ENCODE results near the gene CATSPER3.
"Not testable (repeated sequence)": the region's sequence is repeated elsewhere in the genome, so short reads cannot be mapped to it uniquely, and the experiment has no call there.

CATSPER3 gene

GRCh38 chr5:134968055-134968454 is 348 bp downstream of the CATSPER3 start:
- in situ Hi-C loops (cut with HindIII; ENCODE audit: low sequenced_read_pairs): no loop called here

DNA sequence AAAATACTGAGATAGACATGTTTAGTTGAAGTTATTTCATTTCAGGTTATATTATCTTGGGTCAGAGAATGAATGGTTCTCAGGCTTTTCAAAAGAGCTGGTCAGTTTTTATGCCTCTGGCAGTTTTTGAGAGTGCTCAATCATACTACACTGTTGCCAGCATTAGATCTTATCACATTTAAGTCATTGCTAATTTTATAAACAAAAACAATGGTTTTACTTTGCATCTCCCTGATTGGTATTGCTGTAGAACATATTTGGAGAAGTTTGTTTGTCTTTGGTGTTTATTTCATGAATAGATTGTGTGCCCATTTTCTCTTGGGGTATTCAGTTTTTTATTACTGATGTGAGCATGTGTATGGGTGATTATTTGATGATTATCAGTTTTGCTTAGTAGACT is 1.5 kb downstream of the CATSPER3 start:
- in situ Hi-C loops (cut with HindIII; ENCODE audit: low sequenced_read_pairs): no loop called here

- in situ Hi-C loops (cut with HindIII; ENCODE audit: low sequenced_read_pairs): no loop called here
These were observed 7.5 kb downstream of the CATSPER3 start for GRCh38 chr5:134975078-134975715.

DNA sequence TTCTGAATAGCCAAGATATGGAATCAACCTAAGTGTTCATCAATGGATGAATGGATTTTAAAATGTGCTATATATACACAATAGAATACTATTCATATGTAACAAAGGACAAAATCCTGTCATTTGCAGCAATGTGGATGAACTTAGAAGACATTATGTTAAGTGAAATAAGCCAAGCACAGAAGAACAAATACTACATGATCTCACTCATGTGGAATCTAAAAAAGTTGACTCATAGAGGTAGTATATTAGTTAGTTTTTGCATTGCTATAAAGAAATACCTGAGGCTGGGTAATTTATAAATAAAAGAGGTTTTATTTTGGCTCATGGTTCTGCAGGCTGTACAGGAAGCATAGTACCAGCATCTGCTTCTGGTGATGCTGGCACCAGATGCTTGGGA is 8.1 kb downstream of the CATSPER3 start:
- in situ Hi-C loops (cut with HindIII; ENCODE audit: low sequenced_read_pairs): no loop called here

GRCh38 chr5:134976841-134977240 is 9.1 kb downstream of the CATSPER3 start:
- in situ Hi-C loops (cut with HindIII; ENCODE audit: low sequenced_read_pairs): no loop called here

- in situ Hi-C loops (cut with HindIII; ENCODE audit: low sequenced_read_pairs): no loop called here
These were observed 11.7 kb downstream of the CATSPER3 start for GRCh38 chr5:134979416-134979815.

GRCh38 chr5:134982230-134982629 is 14.5 kb downstream of the CATSPER3 start:
- in situ Hi-C loops (cut with HindIII; ENCODE audit: low sequenced_read_pairs): no loop called here

DNA sequence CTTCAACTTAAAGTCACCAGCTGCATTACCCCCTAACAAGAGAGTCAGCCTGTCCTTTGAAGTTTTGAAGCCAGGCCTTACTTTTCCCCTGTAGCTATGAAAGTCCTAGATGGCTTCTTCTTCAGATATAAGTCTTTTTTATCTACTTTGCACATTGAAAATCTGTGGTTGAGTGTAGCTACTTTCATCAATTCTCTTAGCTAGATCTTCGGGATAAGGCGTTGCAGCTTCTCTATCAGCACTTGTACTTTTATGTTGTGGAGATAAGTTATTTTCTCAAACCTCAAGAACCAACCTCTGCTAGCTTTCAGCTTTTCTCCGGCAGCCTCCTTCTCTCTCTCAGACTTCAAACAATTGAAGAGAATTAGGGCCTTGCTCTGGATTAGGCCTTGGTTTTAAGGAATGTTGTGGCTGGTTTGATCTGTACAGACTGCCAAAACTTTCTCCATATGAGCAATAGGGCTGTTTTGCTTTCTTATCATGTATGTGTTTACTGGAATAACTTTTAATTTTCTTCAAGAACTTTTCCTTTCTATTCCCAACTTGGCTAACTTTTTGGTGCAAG is 21.6 kb downstream of the CATSPER3 start:
- in situ Hi-C loops (cut with HindIII; ENCODE audit: low sequenced_read_pairs): no loop called here

GRCh38 chr5:134990183-134990582 is 22.5 kb downstream of the CATSPER3 start:
- in situ Hi-C loops (cut with HindIII; ENCODE audit: low sequenced_read_pairs): not testable (repeated sequence)

GRCh38 chr5:134992148-134992547 is 24.4 kb downstream of the CATSPER3 start:
- in situ Hi-C loops (cut with HindIII; ENCODE audit: low sequenced_read_pairs): no loop called here

DNA sequence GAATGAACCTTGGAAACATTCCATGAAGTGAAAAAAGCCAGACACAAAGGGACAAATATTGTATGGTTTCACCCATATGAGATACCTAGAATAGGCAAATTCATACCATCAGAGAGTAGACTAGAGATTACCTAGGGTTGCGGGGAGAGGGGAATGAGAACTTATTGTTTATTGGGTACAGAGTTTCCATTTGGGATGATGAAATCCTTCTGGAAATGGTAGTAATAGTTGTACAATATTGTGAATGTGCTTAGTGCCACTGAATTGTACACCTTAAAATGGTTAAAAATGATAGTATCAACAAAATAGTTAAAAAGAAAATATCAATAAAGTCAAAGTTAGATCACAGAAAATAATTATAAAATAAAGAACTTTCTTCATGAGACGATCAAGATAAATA is 25.5 kb downstream of the CATSPER3 start:
- in situ Hi-C loops (cut with HindIII; ENCODE audit: low sequenced_read_pairs): no loop called here

DNA sequence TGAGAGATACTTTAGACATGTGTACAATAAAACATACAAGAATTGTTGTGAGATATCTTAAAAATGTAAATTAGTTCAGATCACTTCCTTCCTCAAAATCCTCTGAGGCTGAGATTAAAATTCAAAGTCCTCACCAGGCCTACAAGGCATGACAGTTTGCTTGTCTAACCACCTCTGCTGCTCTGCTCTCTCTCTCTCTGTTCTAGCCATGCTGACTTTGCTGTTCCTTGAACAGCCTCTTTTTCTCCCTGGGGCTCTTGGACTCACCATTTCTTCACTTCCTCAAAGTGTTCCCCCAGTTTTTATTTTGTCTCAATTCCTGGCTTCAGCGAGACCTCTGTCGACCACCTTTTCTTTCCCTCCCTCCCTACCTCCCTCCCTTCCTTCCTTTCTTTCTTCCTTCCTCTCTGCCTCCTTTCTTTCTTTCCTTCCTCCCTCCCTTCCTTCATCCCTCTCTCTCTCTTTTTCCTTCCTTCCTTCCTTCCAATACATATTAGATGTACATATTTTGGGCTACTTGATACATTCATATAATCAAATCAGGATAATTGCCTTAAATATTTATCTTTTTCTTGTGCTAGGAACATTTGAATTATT is 27.0 kb downstream of the CATSPER3 start:
- in situ Hi-C loops (cut with HindIII; ENCODE audit: low sequenced_read_pairs): no loop called here

DNA sequence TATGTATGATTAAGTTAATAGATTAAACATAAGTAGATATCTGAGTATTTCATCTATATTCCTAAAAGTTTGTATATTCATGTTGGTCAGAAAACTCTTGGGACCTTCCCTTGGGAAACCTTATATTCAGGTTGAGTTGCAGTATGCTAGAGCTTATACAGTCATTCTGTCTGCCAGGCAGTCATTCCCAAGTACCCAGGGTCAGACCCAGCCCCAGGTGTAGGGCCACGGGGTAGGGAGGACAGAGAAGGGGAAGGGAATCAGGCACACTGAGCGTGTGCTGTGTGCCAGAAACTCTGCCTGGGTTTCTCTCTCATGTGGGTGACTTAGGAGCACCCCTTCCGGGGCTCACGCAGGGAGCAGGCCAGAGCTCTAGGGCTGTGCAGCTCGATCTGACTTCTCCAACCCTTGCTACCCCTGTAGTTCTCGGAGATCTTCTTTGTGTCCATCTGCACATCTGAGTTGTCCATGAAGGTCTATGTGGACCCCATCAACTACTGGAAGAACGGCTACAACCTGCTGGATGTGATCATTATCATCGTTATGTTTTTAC is 28.2 kb downstream of the CATSPER3 start:
- in situ Hi-C loops (cut with HindIII; ENCODE audit: low sequenced_read_pairs): no loop called here

DNA sequence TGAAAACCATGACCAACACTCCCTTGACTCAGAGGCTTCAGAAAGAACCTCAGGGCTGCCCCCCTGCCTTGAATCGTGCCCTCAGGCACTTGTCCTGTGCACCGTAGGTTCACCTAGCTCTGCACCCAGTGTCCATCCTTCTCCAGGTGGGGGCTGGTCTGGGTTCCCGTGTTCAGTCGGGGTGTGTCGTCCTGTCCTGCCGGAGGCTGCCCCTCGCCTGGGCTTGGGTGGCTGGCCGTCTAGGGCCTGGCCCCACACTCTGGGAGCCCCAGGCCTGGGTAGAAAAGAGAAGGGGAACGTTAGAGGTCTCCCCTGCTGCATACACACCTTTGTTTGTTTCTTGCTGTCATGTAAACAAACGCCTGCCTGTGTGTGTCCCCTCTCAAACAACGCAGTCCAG is 29.3 kb downstream of the CATSPER3 start:
- in situ Hi-C loops (cut with HindIII; ENCODE audit: low sequenced_read_pairs): no loop called here

DNA sequence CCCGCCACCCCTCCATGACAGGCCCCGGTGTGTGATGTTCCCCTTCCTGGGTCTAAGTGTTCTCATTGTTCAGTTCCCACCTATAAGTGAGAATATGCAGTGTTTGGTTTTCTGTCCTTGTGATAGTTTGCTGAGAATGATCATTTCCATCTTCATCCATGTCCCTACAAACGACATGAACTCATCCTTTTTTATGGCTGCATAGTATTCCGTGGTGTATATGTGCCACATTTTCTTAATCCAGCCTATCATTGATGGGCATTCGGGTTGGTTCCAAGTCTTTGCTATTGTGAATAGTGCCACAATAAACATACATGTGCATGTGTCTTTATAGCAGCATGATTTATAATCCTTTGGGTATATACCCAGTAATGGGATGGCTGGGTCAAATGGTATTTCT is 30.4 kb downstream of the CATSPER3 start:
- in situ Hi-C loops (cut with HindIII; ENCODE audit: low sequenced_read_pairs): not testable (repeated sequence)

GRCh38 chr5:135004376-135004775 is 36.7 kb downstream of the CATSPER3 start:
- in situ Hi-C loops (cut with HindIII; ENCODE audit: low sequenced_read_pairs): loop anchor here (5.0 kb wide), 1 partner anchor 38 kb away; no protein-coding TSS in a partner anchor

DNA sequence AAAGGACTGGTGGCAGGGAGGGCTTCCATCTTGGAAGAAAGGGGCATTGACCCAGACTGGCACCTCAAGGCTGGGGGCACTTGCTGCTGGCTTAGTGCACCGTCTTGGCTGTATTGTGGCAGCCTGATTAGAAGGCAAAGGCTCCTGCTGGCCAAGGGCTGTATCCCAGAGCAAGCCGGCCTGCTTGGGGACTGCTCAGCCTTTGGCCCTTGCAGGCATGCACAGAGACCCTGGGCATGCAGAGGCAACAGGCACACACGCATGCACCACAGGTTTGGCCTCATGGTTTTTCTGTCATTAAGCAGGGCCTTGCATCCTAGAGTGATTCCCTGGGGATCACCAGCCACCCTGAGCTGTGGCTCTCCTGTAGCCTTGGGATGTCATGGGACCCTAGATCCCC is 37.4 kb downstream of the CATSPER3 start:
- in situ Hi-C loops (cut with HindIII; ENCODE audit: low sequenced_read_pairs): no loop called here

DNA sequence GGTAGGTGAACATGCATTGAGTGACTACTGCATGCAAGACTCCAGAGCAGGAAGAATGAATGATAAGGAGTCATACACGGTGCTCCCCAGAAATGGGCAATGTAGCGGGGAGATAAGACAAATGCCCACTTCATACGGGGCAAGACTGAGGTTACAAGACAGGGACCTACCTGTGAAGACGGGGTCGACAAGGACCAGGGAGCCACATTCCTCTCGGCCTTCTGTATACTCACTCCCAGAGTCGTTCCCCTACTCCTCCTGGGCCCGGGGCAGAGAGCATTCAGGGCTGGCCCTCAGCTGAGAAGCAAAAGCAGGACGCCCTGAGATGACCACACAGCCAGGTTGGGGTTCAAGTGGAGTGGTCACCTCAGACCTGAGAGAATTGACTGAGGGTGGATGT is 39.6 kb downstream of the CATSPER3 start:
- in situ Hi-C loops (cut with HindIII; ENCODE audit: low sequenced_read_pairs): no loop called here

- in situ Hi-C loops (cut with HindIII; ENCODE audit: low sequenced_read_pairs): no loop called here
These were observed 40.1 kb downstream of the CATSPER3 start for GRCh38 chr5:135007749-135008363.

DNA sequence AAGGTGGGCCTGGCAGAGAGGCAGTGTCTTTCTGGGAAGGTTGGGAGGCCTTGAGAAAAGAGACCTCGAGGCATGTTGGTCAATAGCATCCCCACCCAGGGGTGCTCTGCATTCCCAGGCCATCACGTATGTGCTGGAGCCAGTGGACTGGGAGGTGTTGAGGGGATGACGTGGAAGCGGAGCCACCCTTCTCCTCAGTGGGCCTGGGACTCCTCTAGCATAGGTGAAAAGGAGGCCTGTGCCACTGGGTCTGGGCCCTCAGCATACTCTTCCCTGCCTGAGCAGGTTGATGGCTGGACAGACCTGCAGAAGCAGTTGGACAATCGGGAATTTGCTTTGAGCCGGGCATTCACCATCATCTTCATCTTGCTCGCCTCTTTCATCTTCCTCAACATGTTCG is 40.8 kb downstream of the CATSPER3 start:
- in situ Hi-C loops (cut with HindIII; ENCODE audit: low sequenced_read_pairs): no loop called here

GRCh38 chr5:135008981-135009735 is 41.5 kb downstream of the CATSPER3 start:
- in situ Hi-C loops (cut with HindIII; ENCODE audit: low sequenced_read_pairs): no loop called here

Data from endothelial cell of hepatic sinusoid (primary cell).